GM12878 (cell line): ENCODE data around the gene DNAJC5G. TPM values are rescaled to one million over a fixed set of nuclear protein-coding genes. Genes with fewer than 3 reads are reported as not detected.

Source experiments
- ATAC-seq: fragments of 200-7000 bp; cut with Tn5 transposase; 3 replicates; pipeline ENCODE4 v1.9.1; 2020; ENCODE audit warnings: mild to moderate bottlenecking, moderate library complexity
- BruUV-seq: library from RNA; stranded (reverse); fragments of 400-500 nt; replicated peaks from 2 replicates; lab custom pipeline; 2021; lab: Mats Ljungman, UMichigan
- CTCF ChIA-PET: fragments of 300-600 bp; sonication (Branson Sonifier 250); formaldehyde crosslinking; extraction: SDS; loops from one replicate; lab custom pipeline; 2021; ENCODE audit warnings: inconsistent platforms; lab: Yijun Ruan, JAX
- POLR2A ChIA-PET: fragments of 350-600 bp; formaldehyde crosslinking; extraction: SDS; loops from one replicate; lab custom pipeline; 2021; ENCODE audit warnings: inconsistent platforms; lab: Charles Lee
- RAD21 ChIA-PET: fragments of 300-600 bp; sonication (Branson Sonifier 250); formaldehyde crosslinking; loops from one replicate; lab custom pipeline; 2023; ENCODE audit warnings: antibody characterized with exemption; ENCODE audit not compliant: unreplicated experiment; lab: Charles Lee
- SMC1A ChIA-PET: fragments of 300-600 bp; sonication (Branson Sonifier 250); formaldehyde crosslinking; loops from one replicate; lab custom pipeline; 2023; ENCODE audit not compliant: unreplicated experiment, uncharacterized antibody; lab: Charles Lee
- DNase-seq: peaks from one replicate; pipeline ENCODE4 v3.0.0-alpha.2; 2011; ENCODE audit warnings: low read depth, low spot score
- FAIRE-seq: peaks from 3 replicates; lab custom pipeline; 2011; peaks lifted over from hg19 to GRCh38; lab: Jason Lieb, UNC
- H2AFZ ChIP-seq: 2 replicates; pipeline ENCODE4 v1.6.0; 2011; ENCODE audit warnings: low read depth, low read length, control low read depth; ENCODE audit not compliant: control insufficient read depth
- H3K27ac ChIP-seq: 2 replicates; pipeline ENCODE4 v1.5.1; 2011; ENCODE audit warnings: control low read depth; ENCODE audit not compliant: control insufficient read depth, insufficient read depth
- H3K27me3 ChIP-seq, 2 experiments: replicated peaks in 1 of 2; 2 replicates each; pipeline versions ENCODE4 v1.6.0 to v1.6.1; 2011; ENCODE audit warnings: low read length in 1 of 2; ENCODE audit not compliant: control insufficient read depth in 2 of 2, insufficient read depth in 2 of 2
- H3K36me3 ChIP-seq, 2 experiments: 2 replicates each; pipeline ENCODE4 v1.5.1; 2011; ENCODE audit warnings: low read length in 1 of 2; ENCODE audit not compliant: control insufficient read depth in 2 of 2, insufficient read depth in 2 of 2
- H3K4me1 ChIP-seq: 2 replicates; pipeline ENCODE4 v1.6.1; 2011; ENCODE audit warnings: mild to moderate bottlenecking, low read length, moderate library complexity, mixed read lengths; ENCODE audit not compliant: control insufficient read depth, insufficient read depth
- H3K4me2 ChIP-seq: 2 replicates; pipeline ENCODE4 v1.6.0; 2011; ENCODE audit warnings: control low read depth; ENCODE audit not compliant: control insufficient read depth, insufficient read depth
- H3K4me3 ChIP-seq: fragments of 200-600 bp; sonication (generic); 2 replicates; pipeline ENCODE4 v1.5.1; 2016
- H3K79me2 ChIP-seq: 2 replicates; pipeline ENCODE4 v1.6.0; 2011; ENCODE audit warnings: low read length; ENCODE audit not compliant: control insufficient read depth, insufficient read depth
- H3K9ac ChIP-seq: 2 replicates; pipeline ENCODE4 v1.8.0; 2011; ENCODE audit warnings: low read length, control low read depth, mixed read lengths; ENCODE audit not compliant: control insufficient read depth, insufficient read depth
- H3K9me3 ChIP-seq: replicated peaks from 3 replicates; pipeline ENCODE4 v1.5.1; 2011; ENCODE audit warnings: mild to moderate bottlenecking, low read length; ENCODE audit not compliant: control insufficient read depth, insufficient read depth
- H4K20me1 ChIP-seq: 2 replicates; pipeline ENCODE4 v1.6.0; 2011; ENCODE audit not compliant: control insufficient read depth, insufficient read depth
- ATF7 ChIP-seq: fragments of 450-650 bp; IDR thresholded peaks from 2 replicates; pipeline ENCODE4 v1.6.1; 2016; ENCODE audit warnings: low read depth, mild to moderate bottlenecking
- IKZF1 ChIP-seq: fragments of 450-650 bp; conservative IDR thresholded peaks from 2 replicates; pipeline ENCODE4 v1.6.1; 2017; ENCODE audit warnings: antibody characterized with exemption, mild to moderate bottlenecking
- SMAD1 ChIP-seq: fragments of 450-650 bp; IDR thresholded peaks from 2 replicates; pipeline ENCODE4 v1.6.1; 2018; ENCODE audit warnings: mild to moderate bottlenecking, low read depth; ENCODE audit not compliant: partially characterized antibody
- WGBS: methylation state at CpG from one replicate; pipeline ENCODE4 v1.1.6; 2016; ENCODE audit warnings: low lambda C conversion rate; ENCODE audit not compliant: insufficient replicate concordance, insufficient coverage; ENCODE audit errors: missing lambda C conversion rate; 5-methylcytosine and 5-hydroxymethylcytosine counted together
- in situ Hi-C: fragments of 300-500 bp; cut with MboI; formaldehyde crosslinking; loops from 9 replicates; pipeline ENCODE4 v1.14.3; 2018; ENCODE audit warnings: mixed read lengths
- intact Hi-C: fragments of 100-400 bp; cut with micrococcal nuclease; formaldehyde crosslinking; loops from one replicate; pipeline ENCODE4 v1.14.2; 2022; ENCODE audit not compliant: unreplicated experiment
- polyA plus RNA-seq, 11 experiments: library from polyadenylated mRNA; depleted of rRNA in 4 of 11; unstranded in 6 of 11; stranded (reverse) in 5 of 11; fragments of >200 nt; fragmentation: Nextera tagmentation in 4 of 11; fragmentation: Illumina TruSeq in 1 of 11; extraction: Ambion mirVana in 4 of 11; extraction: Trizol in 1 of 11; gene quantifications; 1 replicate in 1 of 11; 2 replicates in 10 of 11; pipeline versions ENCODE4 v1.2.1 to v1.2.3, GENCODE V29; 2011 to 2016; ENCODE audit warnings: inconsistent platforms in 2 of 11, missing spikeins in 2 of 11, low read depth in 1 of 11
- total RNA-seq, 4 experiments: library from RNA; depleted of rRNA in 3 of 4; stranded (reverse); fragments of >200 nt in 3 of 4; fragmentation: Illumina TruSeq in 1 of 4; extraction: Trizol in 1 of 4; gene quantifications; 2 replicates each; pipeline versions ENCODE4 v1.2.1 to v1.2.3, GENCODE V29; 2013 to 2021
- TF ChIP-seq, protein P1 (sequence below): fragments of 450-650 bp; IDR thresholded peaks from 2 replicates; pipeline ENCODE4 v1.6.1; 2017; ENCODE audit warnings: borderline replicate concordance

DNAJC5G gene
- total and polyA plus RNA-seq, 10 of the 15 experiments (the other 5 are each of a cell fraction or from before 2014, with no cell fraction given): not detected

DNA sequence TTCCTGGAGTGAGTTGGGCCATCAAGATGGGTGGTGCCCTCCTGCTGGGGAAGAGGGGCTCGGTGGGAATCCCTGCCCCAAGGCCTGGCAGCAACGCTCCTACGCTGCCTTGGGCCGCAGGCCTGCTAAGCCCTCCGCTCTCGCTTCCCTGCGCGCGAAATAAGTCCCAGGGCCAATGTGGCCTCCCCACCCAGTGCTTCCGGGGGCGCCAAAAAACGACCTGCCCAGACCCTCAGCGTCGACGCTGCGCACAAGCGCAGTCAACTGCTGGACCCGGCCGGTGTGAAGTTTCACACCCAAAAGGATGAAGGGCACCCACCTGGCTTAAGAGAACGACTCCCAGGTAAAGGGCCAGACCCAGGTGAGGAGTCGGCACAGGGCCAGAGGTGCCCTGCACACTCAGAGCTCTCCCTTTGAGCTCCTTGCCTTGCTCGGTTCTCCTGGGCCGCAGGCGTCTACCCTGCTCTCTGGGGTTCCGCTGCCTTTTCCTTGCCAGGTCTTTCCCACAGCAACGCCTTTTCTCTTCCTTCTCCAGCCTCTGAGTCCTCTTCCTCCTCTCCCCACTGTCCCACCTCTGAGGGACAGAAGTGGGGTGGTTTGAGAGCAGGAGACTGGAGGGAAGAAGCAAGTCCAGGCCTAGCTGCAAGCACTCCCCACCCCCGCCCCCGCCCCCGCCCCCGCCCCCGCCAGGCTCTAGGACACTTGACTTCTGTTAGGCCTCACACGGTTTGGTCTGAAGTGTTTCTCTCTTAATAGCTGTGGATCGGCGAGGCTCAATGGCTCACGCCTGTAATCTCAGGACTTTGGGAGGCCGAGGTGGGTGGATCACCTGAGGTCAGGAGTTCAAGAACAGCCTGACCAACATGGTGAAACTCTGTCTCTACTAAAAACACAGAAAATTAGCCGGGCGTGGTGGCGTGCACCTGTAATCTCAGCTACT, at the start of gene DNAJC5G (continued):
- TF ChIP-seq SMAD1 (no peak), ATF7 (no peak)
- TF ChIP-seq, all 136 proteins: peak for 0

DNA sequence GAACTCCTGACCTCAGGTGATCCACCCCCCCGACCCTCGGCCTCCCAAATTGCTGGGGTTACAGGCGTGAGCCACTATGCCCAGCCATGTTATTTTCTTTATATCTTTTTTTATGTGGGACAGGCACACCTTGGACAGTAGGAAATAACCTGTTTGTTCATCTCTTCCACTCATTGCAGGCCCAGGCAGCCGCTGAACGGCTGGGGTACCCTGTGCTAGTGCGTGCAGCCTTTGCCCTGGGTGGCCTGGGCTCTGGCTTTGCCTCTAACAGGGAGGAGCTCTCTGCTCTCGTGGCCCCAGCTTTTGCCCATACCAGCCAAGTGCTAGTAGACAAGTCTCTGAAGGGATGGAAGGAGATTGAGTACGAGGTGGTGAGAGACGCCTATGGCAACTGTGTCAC, 49.7 kb upstream of the DNAJC5G start:
- RAD21 ChIA-PET: no interaction called here
- Histone ChIP-seq H3K27ac (no peak overlapping the region), H3K4me3 (no peak overlapping the region), H3K79me2 (no peaks in the 10 kb centered on the region), H3K9ac (no peak overlapping the region), H3K27me3 (no peaks in the 10 kb centered on the region), H3K9me3 (no peaks in the 10 kb centered on the region), H3K36me3 (peaks cover 26 to 36% of the 10 kb centered on the region in 2 experiments; a peak in 3 of 4 replicates), H3K4me2 (no peak overlapping the region), H3K4me1 (no peaks in the 10 kb centered on the region), H4K20me1 (no peaks in the 10 kb centered on the region), H2AFZ (no peak overlapping the region)
- 91% methylated on average over 9 of the region's 9 CpGs for WGBS
- no TSS peak for BruUV-seq
- CTCF ChIA-PET: no interaction called here
- ATAC-seq: no peak
- in situ Hi-C loops (no loop called here), intact Hi-C loops (no loop called here)
- no peak for TF ChIP-seq IKZF1
- TF ChIP-seq, protein P1, sequence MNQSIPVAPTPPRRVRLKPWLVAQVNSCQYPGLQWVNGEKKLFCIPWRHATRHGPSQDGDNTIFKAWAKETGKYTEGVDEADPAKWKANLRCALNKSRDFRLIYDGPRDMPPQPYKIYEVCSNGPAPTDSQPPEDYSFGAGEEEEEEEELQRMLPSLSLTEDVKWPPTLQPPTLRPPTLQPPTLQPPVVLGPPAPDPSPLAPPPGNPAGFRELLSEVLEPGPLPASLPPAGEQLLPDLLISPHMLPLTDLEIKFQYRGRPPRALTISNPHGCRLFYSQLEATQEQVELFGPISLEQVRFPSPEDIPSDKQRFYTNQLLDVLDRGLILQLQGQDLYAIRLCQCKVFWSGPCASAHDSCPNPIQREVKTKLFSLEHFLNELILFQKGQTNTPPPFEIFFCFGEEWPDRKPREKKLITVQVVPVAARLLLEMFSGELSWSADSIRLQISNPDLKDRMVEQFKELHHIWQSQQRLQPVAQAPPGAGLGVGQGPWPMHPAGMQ: no peak
- POLR2A ChIA-PET: interaction anchor here (0.5 kb wide), 1 partner anchor 1051 kb away, joined by 3 read pairs; no protein-coding TSS in a partner anchor
- SMC1A ChIA-PET: no interaction called here
- DNase-seq: no peak
- no peak for FAIRE-seq
